GM13977 (cell line): ENCODE results near the gene ANO1.

Experiments
- DNase-seq: peaks from one replicate; pipeline ENCODE4 v3.0.0; 2012; ENCODE audit warnings: low spot score
- CTCF ChIP-seq: IDR thresholded peaks from 2 replicates; pipeline ENCODE4 v1.5.1; 2012; ENCODE audit warnings: mild to moderate bottlenecking, control low read depth; ENCODE audit not compliant: insufficient read depth; ENCODE audit errors: extremely low read depth, missing control alignments
- in situ Hi-C: fragments of 300-500 bp; cut with MboI; formaldehyde crosslinking; loops from one replicate; pipeline ENCODE4 v1.12.0; 2022; ENCODE audit warnings: low sequenced_read_pairs, low pct_unique_long_range_greater_than_20kb, mixed read lengths, inconsistent platforms; ENCODE audit not compliant: unreplicated experiment

ANO1 gene

GRCh38 chr11:70100280-70100603 is 22.1 kb downstream of the ANO1 start:
- in situ Hi-C loops = no loop called here
- TF ChIP-seq CTCF = no peak
- DNase-seq = no peak

DNA sequence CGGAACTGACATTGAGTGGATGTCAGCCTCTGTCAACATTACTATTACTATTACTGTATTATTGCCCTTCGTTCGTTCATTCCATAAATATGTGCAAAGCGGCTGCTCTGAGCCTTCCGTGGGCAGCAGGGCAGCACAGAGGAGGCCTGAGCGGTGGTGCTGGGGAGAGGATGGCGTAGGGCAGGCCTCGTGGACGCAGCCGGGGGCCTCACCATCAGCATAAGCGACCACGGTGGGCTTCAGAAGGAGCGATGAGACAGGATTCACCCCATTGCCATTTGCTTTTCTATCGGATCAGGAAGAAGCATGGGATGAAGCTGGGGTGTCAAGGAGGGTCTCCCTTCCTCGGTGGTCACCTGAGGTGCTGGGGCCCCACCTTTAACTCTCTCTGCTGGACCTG is 22.7 kb downstream of the ANO1 start:
- DNase-seq = no peak
- in situ Hi-C loops = no loop called here
- TF ChIP-seq CTCF = no peak

GRCh38 chr11:70103256-70103975 is 25.3 kb downstream of the ANO1 start:
- in situ Hi-C loops = no loop called here
- TF ChIP-seq CTCF = no peak

DNA sequence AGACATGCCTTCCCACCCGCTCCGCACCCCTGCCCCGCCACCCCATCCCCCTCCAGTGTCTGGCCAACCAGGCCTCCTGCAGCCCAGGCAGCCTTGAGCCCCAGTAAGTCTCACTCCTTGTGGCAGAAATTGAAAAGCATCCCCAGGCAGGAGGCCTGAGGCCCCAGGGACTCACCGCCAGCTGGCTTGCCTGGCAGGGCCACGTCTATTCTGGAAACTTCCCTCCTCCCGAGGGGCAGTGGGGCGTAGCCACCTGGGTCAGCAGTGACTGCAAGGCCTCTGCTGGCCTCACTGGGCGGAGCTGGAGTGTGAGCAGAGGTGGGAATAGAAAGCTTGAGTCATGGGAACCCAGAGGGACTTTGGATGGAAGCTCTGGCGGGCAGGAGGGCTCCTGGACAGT is 26.3 kb downstream of the ANO1 start:
- in situ Hi-C loops = no loop called here
- no peak for DNase-seq
- TF ChIP-seq CTCF = no peak

More at GRCh38 chr11:70103256-70103975, 25.3 kb downstream of the ANO1 start:
- DNase-seq = no peak

- DNase-seq = no peak
- TF ChIP-seq CTCF = no peak
- in situ Hi-C loops = no loop called here
Observed at GRCh38 chr11:70104961-70105360, 26.8 kb downstream of the ANO1 start.

- in situ Hi-C loops = no loop called here
- TF ChIP-seq CTCF = no peak
- DNase-seq = no peak
Observed at GRCh38 chr11:70105369-70105754, 27.2 kb downstream of the ANO1 start.
